ENCODE measurements around the gene PPP2R5C.

The PPP2R5C gene

DNA sequence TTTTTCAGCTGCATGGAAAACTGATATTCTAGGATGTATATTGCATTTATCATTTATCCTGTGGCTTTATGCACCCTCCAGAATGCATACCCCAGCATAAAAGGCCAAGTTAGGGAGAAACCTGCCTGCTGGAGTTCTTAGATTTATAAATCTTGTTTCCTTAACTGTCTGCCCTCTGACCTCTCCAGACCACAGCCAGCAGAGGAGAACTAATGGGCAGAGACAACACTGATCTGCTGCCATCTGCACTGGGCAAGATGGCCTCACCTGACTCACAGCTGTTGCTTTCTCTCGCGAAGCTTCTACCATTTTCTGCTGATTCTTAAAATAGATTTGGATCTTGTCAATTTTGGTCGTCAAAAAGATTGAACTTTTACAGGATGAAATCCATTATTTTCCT is 65.8 kb downstream of the PPP2R5C start:
- Histone ChIP-seq H3K9me3 (ENCODE audit: control insufficient read depth, insufficient read depth, low read length) (peaks cover 4% of the 10 kb centered on the region; the same call in 1 of the 2 replicates), H4K20me1 (ENCODE audit: control insufficient read depth, insufficient read depth, low read depth, low read length) (peaks cover 20% of the 10 kb centered on the region; the same call in 1 of the 2 replicates), H3K27ac (ENCODE audit: low read depth, low read length) (no peak overlapping the region), H3K79me2 (ENCODE audit: control insufficient read depth, low read length) (peaks cover 100% of the 10 kb centered on the region), H3K4me1 (ENCODE audit: control insufficient read depth, low read length) (peaks cover 71% of the 10 kb centered on the region), H3K27me3 (ENCODE audit: control insufficient read depth, low read length) (no peaks in the 10 kb centered on the region), H3K4me2 (ENCODE audit: low read length) (peak overlapping the region; percentile 19), H3F3A (ENCODE audit: control insufficient read depth, insufficient read depth) (peaks cover 35% of the 10 kb centered on the region), H3K36me3 (ENCODE audit: control insufficient read depth, low read length) (peaks cover 82% of the 10 kb centered on the region), H3K9me2 (replicated peaks; ENCODE audit: control insufficient read depth, low read length) (no peaks in the 10 kb centered on the region), H3K4me3 (ENCODE audit: low read length) (no peak overlapping the region)
- TF ChIP-seq, protein P1, sequence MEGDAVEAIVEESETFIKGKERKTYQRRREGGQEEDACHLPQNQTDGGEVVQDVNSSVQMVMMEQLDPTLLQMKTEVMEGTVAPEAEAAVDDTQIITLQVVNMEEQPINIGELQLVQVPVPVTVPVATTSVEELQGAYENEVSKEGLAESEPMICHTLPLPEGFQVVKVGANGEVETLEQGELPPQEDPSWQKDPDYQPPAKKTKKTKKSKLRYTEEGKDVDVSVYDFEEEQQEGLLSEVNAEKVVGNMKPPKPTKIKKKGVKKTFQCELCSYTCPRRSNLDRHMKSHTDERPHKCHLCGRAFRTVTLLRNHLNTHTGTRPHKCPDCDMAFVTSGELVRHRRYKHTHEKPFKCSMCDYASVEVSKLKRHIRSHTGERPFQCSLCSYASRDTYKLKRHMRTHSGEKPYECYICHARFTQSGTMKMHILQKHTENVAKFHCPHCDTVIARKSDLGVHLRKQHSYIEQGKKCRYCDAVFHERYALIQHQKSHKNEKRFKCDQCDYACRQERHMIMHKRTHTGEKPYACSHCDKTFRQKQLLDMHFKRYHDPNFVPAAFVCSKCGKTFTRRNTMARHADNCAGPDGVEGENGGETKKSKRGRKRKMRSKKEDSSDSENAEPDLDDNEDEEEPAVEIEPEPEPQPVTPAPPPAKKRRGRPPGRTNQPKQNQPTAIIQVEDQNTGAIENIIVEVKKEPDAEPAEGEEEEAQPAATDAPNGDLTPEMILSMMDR (IDR thresholded peaks at IDR 0.05; ENCODE audit: low read depth, low read length, poor library complexity, severe bottlenecking) = no peak
- no peak for TF ChIP-seq EZH2phosphoT487 (IDR thresholded peaks at IDR 0.05; ENCODE audit: borderline replicate concordance, low read length)

- H3K27me3 ChIP-seq (ENCODE audit: control insufficient read depth, low read length) = no peaks in the 10 kb centered on the region
- H3K9me2 ChIP-seq (replicated peaks; ENCODE audit: control insufficient read depth, low read length) = no peaks in the 10 kb centered on the region
- TF ChIP-seq EZH2phosphoT487 (IDR thresholded peaks at IDR 0.05; ENCODE audit: borderline replicate concordance, low read length) = no peak
- TF ChIP-seq, protein P1 (IDR thresholded peaks at IDR 0.05; ENCODE audit: low read depth, low read length, poor library complexity, severe bottlenecking) = no peak
- peaks cover 23% of the 10 kb centered on the region; the same call in 1 of the 2 replicates for H4K20me1 ChIP-seq (ENCODE audit: control insufficient read depth, insufficient read depth, low read depth, low read length)
- H3K9me3 ChIP-seq (ENCODE audit: control insufficient read depth, insufficient read depth, low read length) = peaks cover 4% of the 10 kb centered on the region; the same call in 1 of the 2 replicates
- no peak overlapping the region for H3K27ac ChIP-seq (ENCODE audit: low read depth, low read length)
- no peak overlapping the region for H3K4me2 ChIP-seq (ENCODE audit: low read length)
- no peak overlapping the region for H3K4me3 ChIP-seq (ENCODE audit: low read length)
- peaks cover 90% of the 10 kb centered on the region for H3K36me3 ChIP-seq (ENCODE audit: control insufficient read depth, low read length)
- H3K4me1 ChIP-seq (ENCODE audit: control insufficient read depth, low read length) = peaks cover 71% of the 10 kb centered on the region
- peaks cover 100% of the 10 kb centered on the region for H3K79me2 ChIP-seq (ENCODE audit: control insufficient read depth, low read length)
- peaks cover 28% of the 10 kb centered on the region for H3F3A ChIP-seq (ENCODE audit: control insufficient read depth, insufficient read depth)
Observed at GRCh38 chr14:101828046-101828445, 66.5 kb downstream of the PPP2R5C start.

DNA sequence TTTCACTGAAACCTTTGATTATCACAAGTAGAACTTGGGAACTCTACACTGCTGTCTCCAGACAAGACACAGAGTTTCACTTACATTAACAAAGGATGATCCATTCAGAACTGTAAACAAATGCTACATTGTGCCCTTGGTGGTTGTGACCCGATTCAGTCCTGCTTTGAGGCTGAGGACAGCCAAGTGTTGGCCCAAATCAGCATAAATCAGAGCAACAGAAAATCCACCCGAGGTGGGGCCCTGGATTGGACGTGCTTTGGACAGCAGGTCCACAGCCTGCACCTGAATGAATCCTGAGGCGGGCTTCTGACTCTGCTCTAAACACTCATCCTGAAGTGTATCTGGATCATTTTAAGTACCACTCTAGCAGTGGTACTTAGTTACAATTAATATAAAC is 68.8 kb downstream of the PPP2R5C start:
- Histone ChIP-seq H3F3A (ENCODE audit: control insufficient read depth, insufficient read depth) (peaks cover 7% of the 10 kb centered on the region), H3K27me3 (ENCODE audit: control insufficient read depth, low read length) (no peaks in the 10 kb centered on the region), H3K4me1 (ENCODE audit: control insufficient read depth, low read length) (peaks cover 71% of the 10 kb centered on the region), H3K9me3 (ENCODE audit: control insufficient read depth, insufficient read depth, low read length) (peaks cover 4% of the 10 kb centered on the region; the same call in 1 of the 2 replicates), H3K27ac (ENCODE audit: low read depth, low read length) (no peak overlapping the region), H3K36me3 (ENCODE audit: control insufficient read depth, low read length) (peaks cover 91% of the 10 kb centered on the region), H4K20me1 (ENCODE audit: control insufficient read depth, insufficient read depth, low read depth, low read length) (peaks cover 23% of the 10 kb centered on the region; the same call in 1 of the 2 replicates), H3K4me3 (ENCODE audit: low read length) (no peak overlapping the region), H3K79me2 (ENCODE audit: control insufficient read depth, low read length) (peaks cover 100% of the 10 kb centered on the region), H3K9me2 (replicated peaks; ENCODE audit: control insufficient read depth, low read length) (no peaks in the 10 kb centered on the region), H3K4me2 (ENCODE audit: low read length) (no peak overlapping the region)
- TF ChIP-seq EZH2phosphoT487 (IDR thresholded peaks at IDR 0.05; ENCODE audit: borderline replicate concordance, low read length) = no peak
- TF ChIP-seq, protein P1 (IDR thresholded peaks at IDR 0.05; ENCODE audit: low read depth, low read length, poor library complexity, severe bottlenecking) = no peak

All from DOHH2 (cell line).